ENCODE data around the gene BMP5. TPM values are rescaled to one million over a fixed set of nuclear protein-coding genes. Genes with fewer than 3 reads are reported as not detected.

The BMP5 gene
- total and polyA plus RNA-seq, 2 donors (not counting 1 experiment from before 2014, with no cell fraction given) = 1.5 TPM; not detected in 1

DNA sequence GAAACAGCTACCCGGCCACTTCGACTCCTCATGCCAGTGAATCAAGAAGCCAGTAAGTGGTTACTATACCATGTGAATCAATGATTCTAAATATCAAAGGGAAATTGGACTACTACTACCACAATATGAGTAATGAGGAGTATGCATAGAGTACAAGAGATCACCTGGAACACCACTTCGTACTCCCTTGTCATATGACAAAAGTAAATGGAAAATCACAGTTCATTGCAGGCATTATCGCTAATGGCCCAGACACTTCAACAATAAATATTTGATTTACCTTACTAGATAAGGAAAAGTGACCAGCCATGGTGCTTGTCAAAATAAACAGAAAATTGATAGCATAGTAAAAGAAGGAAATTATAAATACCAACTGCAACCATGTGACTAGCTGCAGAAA lies 73.1 kb downstream of the BMP5 start:
- Histone ChIP-seq H3K4me1 (ENCODE audit: control insufficient read depth, extremely low read depth, insufficient read depth, low read length) (no peaks in the 10 kb centered on the region), H3K4me3 (replicated peaks in 1 of 4; ENCODE audit: control extremely low read depth in 1 of 4, insufficient read depth in 1 of 4, low read depth in 3 of 4, low read length in 4 of 4) (no peak overlapping the region), H3K9me3 (ENCODE audit: control insufficient read depth, insufficient read depth, low read depth, low read length) (no peaks in the 10 kb centered on the region), H3K4me2 (ENCODE audit: extremely low read depth, insufficient read depth, low read length) (no peak overlapping the region), H3K27ac (ENCODE audit: insufficient read depth, low read length) (no peak overlapping the region), H2AFZ (ENCODE audit: low read length) (no peak overlapping the region), H3K79me2 (ENCODE audit: control insufficient read depth, insufficient read depth, low read length) (no peaks in the 10 kb centered on the region), H3K36me3 (ENCODE audit: control insufficient read depth, insufficient read depth, low read length) (no peaks in the 10 kb centered on the region), H4K20me1 (ENCODE audit: control insufficient read depth, extremely low read depth, insufficient read depth, low read length) (no peaks in the 10 kb centered on the region), H3K9ac (ENCODE audit: insufficient read depth, low read length) (no peak overlapping the region), H3K27me3 (ENCODE audit: control insufficient read depth, insufficient read depth, low read length) (no peaks in the 10 kb centered on the region)
- TF ChIP-seq, protein P1, sequence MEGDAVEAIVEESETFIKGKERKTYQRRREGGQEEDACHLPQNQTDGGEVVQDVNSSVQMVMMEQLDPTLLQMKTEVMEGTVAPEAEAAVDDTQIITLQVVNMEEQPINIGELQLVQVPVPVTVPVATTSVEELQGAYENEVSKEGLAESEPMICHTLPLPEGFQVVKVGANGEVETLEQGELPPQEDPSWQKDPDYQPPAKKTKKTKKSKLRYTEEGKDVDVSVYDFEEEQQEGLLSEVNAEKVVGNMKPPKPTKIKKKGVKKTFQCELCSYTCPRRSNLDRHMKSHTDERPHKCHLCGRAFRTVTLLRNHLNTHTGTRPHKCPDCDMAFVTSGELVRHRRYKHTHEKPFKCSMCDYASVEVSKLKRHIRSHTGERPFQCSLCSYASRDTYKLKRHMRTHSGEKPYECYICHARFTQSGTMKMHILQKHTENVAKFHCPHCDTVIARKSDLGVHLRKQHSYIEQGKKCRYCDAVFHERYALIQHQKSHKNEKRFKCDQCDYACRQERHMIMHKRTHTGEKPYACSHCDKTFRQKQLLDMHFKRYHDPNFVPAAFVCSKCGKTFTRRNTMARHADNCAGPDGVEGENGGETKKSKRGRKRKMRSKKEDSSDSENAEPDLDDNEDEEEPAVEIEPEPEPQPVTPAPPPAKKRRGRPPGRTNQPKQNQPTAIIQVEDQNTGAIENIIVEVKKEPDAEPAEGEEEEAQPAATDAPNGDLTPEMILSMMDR (conservative IDR thresholded peaks at IDR 0.05 in 1 of 2, IDR thresholded peaks at IDR 0.05 in 1 of 2; ENCODE audit: low read depth in 1 of 2, low read length in 2 of 2) = no peak
- no peak for TF ChIP-seq EZH2 (IDR thresholded peaks at IDR 0.05; ENCODE audit: low read length, missing control alignments)
- DNase-seq (ENCODE audit: low read depth in 2 of 2) = no peak

DNA sequence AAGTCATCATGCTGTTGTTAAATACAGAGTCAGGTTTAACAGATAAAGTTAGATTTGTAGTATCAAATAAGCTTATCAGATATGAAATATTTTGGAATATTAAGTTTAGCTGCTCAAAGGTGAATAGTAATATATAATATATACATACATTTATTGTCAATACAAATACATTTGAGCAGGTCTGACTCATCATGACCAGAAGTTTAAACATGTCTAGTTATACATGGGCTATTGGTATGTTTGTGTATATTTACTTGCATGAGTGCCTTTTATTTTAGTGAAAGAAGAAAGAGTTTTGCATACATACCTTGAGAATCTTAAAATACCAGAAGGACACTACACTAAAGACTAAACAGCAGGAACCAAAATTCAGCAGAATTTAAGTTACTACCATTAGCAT lies 76.8 kb downstream of the BMP5 start:
- Histone ChIP-seq H3K79me2 (ENCODE audit: control insufficient read depth, insufficient read depth, low read length) (no peaks in the 10 kb centered on the region), H3K4me2 (ENCODE audit: extremely low read depth, insufficient read depth, low read length) (no peak overlapping the region), H3K27ac (ENCODE audit: insufficient read depth, low read length) (no peak overlapping the region), H3K4me1 (ENCODE audit: control insufficient read depth, extremely low read depth, insufficient read depth, low read length) (no peaks in the 10 kb centered on the region), H3K4me3 (replicated peaks in 1 of 4; ENCODE audit: control extremely low read depth in 1 of 4, insufficient read depth in 1 of 4, low read depth in 3 of 4, low read length in 4 of 4) (no peak overlapping the region), H3K9ac (ENCODE audit: insufficient read depth, low read length) (no peak overlapping the region), H3K9me3 (ENCODE audit: control insufficient read depth, insufficient read depth, low read depth, low read length) (no peaks in the 10 kb centered on the region), H2AFZ (ENCODE audit: low read length) (no peak overlapping the region), H3K36me3 (ENCODE audit: control insufficient read depth, insufficient read depth, low read length) (no peaks in the 10 kb centered on the region), H3K27me3 (ENCODE audit: control insufficient read depth, insufficient read depth, low read length) (no peaks in the 10 kb centered on the region), H4K20me1 (ENCODE audit: control insufficient read depth, extremely low read depth, insufficient read depth, low read length) (no peaks in the 10 kb centered on the region)
- no peak for DNase-seq (ENCODE audit: low read depth in 2 of 2)
- TF ChIP-seq, protein P1 (conservative IDR thresholded peaks at IDR 0.05 in 1 of 2, IDR thresholded peaks at IDR 0.05 in 1 of 2; ENCODE audit: low read depth in 1 of 2, low read length in 2 of 2) = no peak
- TF ChIP-seq EZH2 (IDR thresholded peaks at IDR 0.05; ENCODE audit: low read length, missing control alignments) = no peak

DNA sequence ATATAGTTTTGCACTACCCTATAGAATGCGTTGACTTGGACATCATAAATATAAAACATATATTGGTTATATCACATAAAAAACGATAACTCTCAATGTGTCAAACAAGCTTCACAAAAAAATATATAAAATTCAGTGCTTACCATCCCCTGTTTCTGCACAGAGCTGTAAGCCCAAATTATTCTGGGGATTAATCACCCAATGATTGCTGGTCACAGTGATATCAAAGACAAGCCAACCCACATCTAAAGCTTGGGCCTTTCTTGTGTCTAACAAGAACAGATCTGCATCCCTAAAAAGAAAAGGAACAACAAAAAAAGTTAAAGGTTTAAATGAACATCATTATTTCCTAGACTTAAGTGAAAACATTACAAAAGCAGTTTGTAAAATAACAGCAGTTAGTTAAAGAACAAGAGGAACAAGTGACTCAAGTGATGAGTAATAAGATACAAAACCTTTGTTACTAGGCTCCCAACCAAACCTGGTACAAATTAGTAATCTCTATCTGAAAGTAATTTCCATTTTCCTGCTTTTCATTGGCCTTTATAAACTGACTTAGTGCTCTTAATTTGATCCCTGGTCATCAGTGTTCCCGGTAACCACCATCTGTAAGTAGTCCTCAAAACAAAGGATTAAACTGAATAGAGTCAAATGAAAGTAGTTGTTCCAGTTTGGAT lies 81.1 kb downstream of the BMP5 start:
- Histone ChIP-seq H3K79me2 (ENCODE audit: control insufficient read depth, insufficient read depth, low read length) (no peaks in the 10 kb centered on the region), H3K27me3 (ENCODE audit: control insufficient read depth, insufficient read depth, low read length) (no peaks in the 10 kb centered on the region), H3K9me3 (ENCODE audit: control insufficient read depth, insufficient read depth, low read depth, low read length) (no peaks in the 10 kb centered on the region), H3K27ac (ENCODE audit: insufficient read depth, low read length) (no peak overlapping the region), H3K4me1 (ENCODE audit: control insufficient read depth, extremely low read depth, insufficient read depth, low read length) (no peaks in the 10 kb centered on the region), H4K20me1 (ENCODE audit: control insufficient read depth, extremely low read depth, insufficient read depth, low read length) (no peaks in the 10 kb centered on the region), H3K9ac (ENCODE audit: insufficient read depth, low read length) (no peak overlapping the region), H3K4me2 (ENCODE audit: extremely low read depth, insufficient read depth, low read length) (no peak overlapping the region), H3K4me3 (replicated peaks in 1 of 4; ENCODE audit: control extremely low read depth in 1 of 4, insufficient read depth in 1 of 4, low read depth in 3 of 4, low read length in 4 of 4) (no peak overlapping the region), H3K36me3 (ENCODE audit: control insufficient read depth, insufficient read depth, low read length) (no peaks in the 10 kb centered on the region), H2AFZ (ENCODE audit: low read length) (no peak overlapping the region)
- TF ChIP-seq, protein P1 (conservative IDR thresholded peaks at IDR 0.05 in 1 of 2, IDR thresholded peaks at IDR 0.05 in 1 of 2; ENCODE audit: low read depth in 1 of 2, low read length in 2 of 2) = no peak
- no peak for TF ChIP-seq EZH2 (IDR thresholded peaks at IDR 0.05; ENCODE audit: low read length, missing control alignments)
- peak; percentile 51 to 78 for DNase-seq (ENCODE audit: low read depth in 2 of 2)
